ENCODE data around the gene PSMA4. TPM values are rescaled to one million over a fixed set of nuclear protein-coding genes. Genes with fewer than 3 reads are reported as not detected.
A peak's percentile ranks its signal among the peaks of the same experiment; 100 is the strongest.
"Not testable (repeated sequence)": the region's sequence is repeated elsewhere in the genome, so short reads cannot be mapped to it uniquely, and the experiment has no call there.

Gene PSMA4
- 59.2 TPM for total RNA-seq

GRCh38 chr15:78540141-78540870 is at the start of gene PSMA4:
Gene PSMA4 (plus strand): TSS chr15:78540444. CDS start chr15:78541928, 1,484 bp downstream.
- peak; percentile 94 for DNase-seq (ENCODE audit: low spot score)
- ATAC-seq: peak; percentile 91

DNA sequence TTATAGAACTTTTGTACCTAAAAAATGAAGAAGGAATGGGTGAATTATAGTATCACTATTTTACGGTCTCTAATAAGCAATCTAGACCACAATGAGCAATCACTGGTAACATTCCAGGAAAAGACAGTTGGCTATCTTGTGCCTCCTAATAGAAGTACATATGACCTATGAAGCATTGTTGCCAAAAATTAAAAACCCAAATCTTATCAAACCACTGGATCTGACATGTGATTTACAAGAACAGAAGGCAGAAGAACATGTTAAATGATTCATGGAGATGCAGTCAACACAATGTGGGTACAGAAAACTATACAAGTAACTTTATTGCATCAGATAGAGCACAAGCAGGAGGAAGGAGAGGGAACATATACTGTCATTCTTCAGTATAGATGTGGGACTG is 47.4 kb upstream of the PSMA4 start:
- ATAC-seq (no peak), DNase-seq (ENCODE audit: low spot score) (no peak)

- DNase-seq (ENCODE audit: low spot score) (no peak), ATAC-seq (no peak)
Observed at GRCh38 chr15:78501857-78502256, 38.4 kb upstream of the PSMA4 start.

DNA sequence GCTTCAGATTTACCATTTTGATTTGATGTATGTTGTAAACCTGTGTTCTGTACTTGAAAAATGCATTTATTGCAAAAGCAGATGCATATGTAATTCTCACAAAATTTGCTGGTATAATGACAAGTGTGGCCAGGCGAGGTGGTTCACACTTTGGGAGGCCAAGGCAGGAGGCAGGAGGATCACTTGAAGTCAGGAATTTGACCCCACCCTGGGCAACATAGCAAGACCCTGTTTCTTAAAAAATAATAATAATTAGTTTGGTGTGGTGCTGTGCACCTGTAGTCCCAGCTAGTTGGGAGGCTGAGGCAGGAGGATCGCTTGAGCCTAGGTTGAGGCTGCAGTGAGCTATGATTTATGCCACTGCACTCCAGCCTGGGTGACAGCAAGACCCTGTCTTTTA is 37.6 kb upstream of the PSMA4 start:
- ATAC-seq (no peak), DNase-seq (ENCODE audit: low spot score) (no peak)

- peak; percentile 95 for DNase-seq (ENCODE audit: low spot score)
- ATAC-seq: peak; percentile 95
Observed at GRCh38 chr15:78506971-78507830, 33.0 kb upstream of the PSMA4 start, which contains the start of gene HYKK. Gene HYKK (plus strand): TSS chr15:78507577. CDS start chr15:78513089, 5,512 bp downstream.

DNA sequence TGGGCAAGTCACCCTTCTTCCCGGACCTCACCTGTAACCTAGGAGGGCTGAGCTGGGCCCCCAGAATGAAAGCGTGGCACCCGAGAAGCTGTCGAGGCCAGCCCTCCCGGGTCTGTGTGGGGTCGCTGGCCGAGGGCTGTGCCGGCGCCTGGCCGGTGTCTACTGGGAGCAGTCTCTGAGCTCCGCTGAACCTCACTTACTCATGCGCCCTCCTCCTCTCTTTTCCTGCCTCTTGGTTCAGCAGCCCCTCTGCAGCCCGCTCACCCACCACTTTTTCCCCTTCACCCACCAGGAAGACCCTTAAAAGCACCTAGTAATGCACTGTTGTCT is 32.4 kb upstream of the PSMA4 start:
- peak; percentile 56 for ATAC-seq
- DNase-seq (ENCODE audit: low spot score): no peak

- DNase-seq (ENCODE audit: low spot score): no peak
Observed at GRCh38 chr15:78508272-78508671, 32.0 kb upstream of the PSMA4 start.

GRCh38 chr15:78509726-78510312 is 30.4 kb upstream of the PSMA4 start:
- no peak for ATAC-seq
- no peak for DNase-seq (ENCODE audit: low spot score)

More at GRCh38 chr15:78508272-78508671, 32.0 kb upstream of the PSMA4 start:
- ATAC-seq: no peak

DNA sequence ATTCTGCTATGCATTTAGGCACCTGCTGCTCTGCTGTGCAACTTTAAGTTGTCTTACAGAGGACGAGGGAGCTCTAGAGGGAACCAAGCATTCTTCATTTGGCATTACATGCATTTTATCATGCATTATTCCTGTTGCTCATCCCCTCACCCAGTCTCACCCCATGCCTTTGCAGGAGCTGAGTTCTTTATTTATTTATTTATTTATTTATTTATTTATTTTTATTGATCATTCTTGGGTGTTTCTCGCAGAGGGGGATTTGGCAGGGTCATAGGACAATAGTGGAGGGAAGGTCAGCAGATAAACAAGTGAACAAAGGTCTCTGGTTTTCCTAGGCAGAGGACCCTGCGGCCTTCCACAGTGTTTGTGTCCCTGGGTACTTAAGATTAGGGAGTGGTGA is 20.2 kb upstream of the PSMA4 start:
- not testable (repeated sequence) for DNase-seq (ENCODE audit: low spot score); ATAC-seq

- ATAC-seq: no peak
- DNase-seq (ENCODE audit: low spot score): no peak
Observed at GRCh38 chr15:78524230-78524629, 16.0 kb upstream of the PSMA4 start.

DNA sequence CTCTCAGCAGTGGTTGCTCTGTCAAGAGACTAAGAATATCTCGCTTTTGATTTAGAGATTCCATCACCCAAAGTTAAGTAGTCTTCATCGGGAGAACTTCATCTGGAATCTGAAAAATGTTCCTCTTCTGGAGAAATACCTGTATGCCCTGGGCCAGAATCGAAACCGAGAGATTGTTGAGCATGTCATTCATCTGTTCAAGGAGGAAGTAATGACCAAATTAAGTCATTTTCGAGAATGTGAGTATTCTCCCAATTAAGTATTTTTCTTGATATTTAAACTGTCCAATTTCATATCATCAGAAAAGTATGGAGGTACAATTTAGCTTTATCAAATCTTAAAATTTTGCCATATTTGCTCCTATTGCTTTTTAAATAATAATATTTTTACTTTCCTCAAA is 12.9 kb upstream of the PSMA4 start:
- no peak for ATAC-seq

GRCh38 chr15:78533331-78533730 is 6.9 kb upstream of the PSMA4 start:
- DNase-seq (ENCODE audit: low spot score): no peak
- ATAC-seq: no peak

More for the DNA sequence above, 12.9 kb upstream of the PSMA4 start:
- no peak for DNase-seq (ENCODE audit: low spot score)

DNA sequence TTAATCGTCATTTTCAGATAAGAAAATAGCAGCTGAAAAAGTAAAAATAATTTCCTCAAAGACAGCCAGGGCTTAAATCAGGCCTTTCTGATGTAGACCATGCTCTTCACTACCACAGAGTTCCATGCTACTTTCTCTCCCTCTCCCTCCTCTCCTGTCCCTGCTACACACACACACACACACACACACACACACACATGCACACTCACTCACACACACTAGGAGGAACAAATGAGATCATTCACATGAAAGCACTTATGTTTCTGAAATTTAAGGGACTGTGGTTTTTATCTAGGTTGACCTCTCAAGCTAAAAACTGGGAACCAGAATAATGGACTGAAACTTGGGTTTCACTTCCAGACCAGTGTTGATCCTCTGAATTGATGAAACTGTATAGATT is 4.1 kb upstream of the PSMA4 start:
- DNase-seq (ENCODE audit: low spot score): no peak
- ATAC-seq: no peak

DNA sequence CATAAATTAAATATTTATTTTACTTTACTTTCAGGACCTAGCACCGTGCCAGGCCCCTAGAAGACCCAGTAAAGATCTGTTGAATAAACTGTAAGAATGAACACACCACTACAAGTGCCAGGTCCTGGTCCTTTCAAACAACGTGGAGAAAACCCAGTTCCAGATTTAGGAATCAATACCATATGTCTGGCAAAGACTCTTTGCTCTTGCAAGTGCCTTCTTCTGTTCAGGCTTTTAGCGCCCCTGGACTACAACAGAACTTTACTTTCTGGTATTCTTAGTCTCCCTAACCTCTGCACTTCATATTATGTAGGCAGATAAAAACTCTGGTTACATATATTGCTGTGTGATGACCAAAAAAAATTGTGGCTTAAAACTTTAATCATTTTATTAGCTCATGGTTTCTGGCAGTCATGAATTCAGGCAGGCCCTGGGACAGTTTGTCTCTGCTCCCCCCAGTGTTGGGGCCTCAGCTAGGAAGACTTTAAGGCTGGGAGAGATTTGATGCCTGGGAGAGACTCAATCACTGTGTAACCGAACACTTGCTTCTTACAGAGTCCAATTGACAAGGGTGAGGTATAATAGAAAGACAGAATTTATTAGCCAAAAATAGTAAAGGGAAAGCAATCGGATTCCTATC is 2.9 kb upstream of the PSMA4 start:
- DNase-seq (ENCODE audit: low spot score) (no peak), ATAC-seq (no peak)

DNA sequence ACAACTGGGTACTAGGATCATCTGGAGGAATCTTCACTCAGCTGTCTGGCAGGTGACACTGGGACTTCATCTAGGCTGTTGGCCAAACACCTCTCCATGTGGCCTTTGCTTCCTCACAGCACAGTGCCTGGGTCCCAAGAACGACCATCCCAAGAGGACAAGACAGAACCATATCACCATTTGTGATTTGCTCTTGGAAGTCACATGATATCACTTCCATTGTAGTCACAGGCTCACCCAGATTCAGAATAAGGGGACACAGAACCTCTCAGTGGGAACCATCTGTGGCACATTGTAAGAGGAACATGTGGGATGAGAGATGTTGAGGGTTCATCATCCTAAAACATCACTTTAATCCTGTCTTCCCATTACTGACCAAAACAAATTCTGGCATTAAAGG is 1.9 kb upstream of the PSMA4 start:
- ATAC-seq: no peak
- no peak for DNase-seq (ENCODE audit: low spot score)

DNA sequence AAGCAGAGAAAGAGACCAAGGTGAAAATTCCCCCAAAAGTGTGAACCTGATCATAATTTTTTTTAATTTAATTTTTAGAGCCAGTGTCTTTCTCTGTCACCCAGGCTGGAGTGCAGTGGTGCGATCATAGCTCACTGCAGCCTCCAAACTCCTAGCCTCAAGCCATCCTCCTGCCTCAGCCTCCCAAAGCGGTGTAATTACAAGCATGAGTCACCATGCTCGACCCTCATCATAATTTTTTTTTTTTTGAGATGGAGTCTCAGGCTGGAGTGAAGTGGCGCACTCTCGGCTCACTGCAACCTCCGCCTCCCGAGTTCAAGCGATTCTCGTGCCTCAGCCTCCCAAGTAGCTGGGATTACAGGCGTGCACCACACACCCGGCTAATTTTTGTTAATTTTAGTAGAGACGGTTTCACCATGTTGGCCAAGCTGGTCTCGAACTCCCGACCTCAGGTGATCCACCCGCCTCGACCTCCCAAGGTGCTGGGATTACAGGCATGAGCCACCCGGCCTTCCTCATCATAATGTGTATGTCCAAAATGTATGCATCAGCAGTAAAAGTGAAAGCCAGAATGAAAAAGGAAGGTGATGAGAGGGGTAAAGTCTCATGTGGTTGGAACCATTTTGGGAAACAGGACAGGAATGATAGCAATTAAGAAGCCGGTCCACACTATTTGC is 642 bp upstream of the PSMA4 start:
- ATAC-seq; DNase-seq (ENCODE audit: low spot score): not testable (repeated sequence)

- no peak for DNase-seq (ENCODE audit: low spot score)
- peak; percentile 17 for ATAC-seq
Observed at GRCh38 chr15:78540871-78541743, 863 bp downstream of the PSMA4 start.

DNA sequence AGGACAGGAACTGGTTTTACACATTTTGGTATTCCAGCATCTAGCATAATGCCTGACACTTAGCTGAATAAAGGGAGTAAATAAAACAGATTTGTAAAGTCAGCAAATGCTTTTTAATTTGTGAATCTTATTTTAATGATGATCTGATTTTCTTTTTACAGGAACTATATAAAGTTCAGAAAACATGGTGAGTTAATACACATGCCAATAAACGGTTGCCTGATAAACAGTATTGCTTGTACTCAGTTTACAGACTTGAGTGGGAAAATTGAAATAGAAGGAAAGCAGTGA is 1.4 kb downstream of the PSMA4 start:
- ATAC-seq (no peak), DNase-seq (ENCODE audit: low spot score) (no peak)

- no peak for DNase-seq (ENCODE audit: low spot score)
- no peak for ATAC-seq
Observed at GRCh38 chr15:78542647-78543046, 2.4 kb downstream of the PSMA4 start.

DNA sequence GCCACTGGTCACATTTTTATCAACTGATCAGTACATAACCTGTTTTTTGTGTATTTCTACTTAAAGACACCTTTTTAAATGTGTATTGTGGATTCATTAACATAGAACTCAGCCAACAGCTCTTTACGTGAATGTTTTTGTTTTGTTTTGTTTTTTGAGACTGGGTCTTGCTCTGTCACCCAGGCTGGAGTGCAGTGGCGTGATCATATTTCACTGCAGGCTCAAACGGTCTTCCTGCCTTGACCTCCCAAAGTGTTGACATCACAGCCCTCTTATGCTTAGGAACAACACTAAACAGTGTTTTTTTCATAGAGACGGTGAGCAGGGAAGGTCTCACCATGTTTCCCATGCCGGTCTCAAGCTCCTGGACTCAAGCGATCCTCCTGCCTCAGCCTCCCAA is 9.9 kb downstream of the PSMA4 start:
- DNase-seq (ENCODE audit: low spot score) (no peak), ATAC-seq (no peak)

All from left lobe of liver (tissue), 2 donors.